Esophagus muscularis mucosa (tissue), 4 donors: ENCODE measurements around the gene NAV2. TPM values are rescaled to one million over a fixed set of nuclear protein-coding genes. Genes with fewer than 3 reads are reported as not detected.
A peak's percentile ranks its signal among the peaks of the same experiment; 100 is the strongest.
"Not testable (repeated sequence)": the region's sequence is repeated elsewhere in the genome, so short reads cannot be mapped to it uniquely, and the experiment has no call there.

Experiments used
- DNase-seq: peaks from one replicate; pipeline ENCODE4 v3.0.0-alpha.2; 2017; ENCODE audit errors: extremely low spot score
- H3K27ac ChIP-seq, 4 donors: fragments of 200-600 bp; sonication (generic); replicated peaks in 1 of 4; 1 replicate in 3 of 4; 2 replicates in 1 of 4; pipeline ENCODE4 v1.5.1; 2016 to 2019; ENCODE audit warnings: mild to moderate bottlenecking in 1 of 4
- H3K27me3 ChIP-seq, 4 donors: fragments of 200-600 bp; sonication (generic); one replicate each; pipeline versions ENCODE4 v1.5.1 to v1.6.0; 2016 to 2019
- H3K36me3 ChIP-seq, 4 donors: fragments of 200-600 bp; sonication (generic); one replicate each; pipeline ENCODE4 v1.5.1; 2016 to 2019
- H3K4me1 ChIP-seq, 4 donors: fragments of 200-600 bp; sonication (generic); one replicate each; pipeline ENCODE4 v1.5.1; 2016 to 2019
- H3K4me3 ChIP-seq, 4 donors: fragments of 200-600 bp; sonication (generic); 1 replicate in 2 of 4; 2 replicates in 2 of 4; pipeline ENCODE4 v1.5.1; 2016 to 2019; ENCODE audit warnings: mild to moderate bottlenecking in 4 of 4, moderate library complexity in 1 of 4
- H3K9me3 ChIP-seq, 4 donors: fragments of 200-600 bp; sonication (generic); 1 replicate in 3 of 4; 2 replicates in 1 of 4; pipeline ENCODE4 v1.5.1; 2016 to 2019
- EP300 ChIP-seq: sonication (generic); formaldehyde crosslinking; IDR thresholded peaks from one replicate; pipeline ENCODE4 v1.6.1; 2017; ENCODE audit warnings: antibody characterized with exemption
- POLR2A ChIP-seq: fragments of 450-650 bp; IDR thresholded peaks from one replicate; pipeline ENCODE4 v1.6.1; 2017; ENCODE audit warnings: antibody characterized with exemption, moderate library complexity, mild to moderate bottlenecking, low read depth
- POLR2AphosphoS5 ChIP-seq, 2 donors: sonication (generic); formaldehyde crosslinking; IDR thresholded peaks; one replicate each; pipeline ENCODE4 v1.6.1; 2017; ENCODE audit warnings: antibody characterized with exemption in 2 of 2
- WGBS: methylation state at CpG from one replicate; pipeline ENCODE4 v1.1.5; 2018; 5-methylcytosine and 5-hydroxymethylcytosine counted together
- intact Hi-C: fragments of 100-400 bp; cut with DNase I; formaldehyde crosslinking; loops from one replicate; pipeline ENCODE4 v1.15.1; 2023
- total RNA-seq, 4 donors: library from RNA; depleted of rRNA; stranded (reverse); fragments of >200 nt; gene quantifications; one replicate each; pipeline versions ENCODE4 v1.1.0 to v1.2.1, GENCODE V29; 2016
- TF ChIP-seq, protein P1 (sequence below), 3 experiments: fragments of 200-600 bp in 2 of 3; fragments of 450-650 bp in 1 of 3; sonication (generic) in 2 of 3; IDR thresholded peaks; one replicate each; pipeline ENCODE4 v1.5.1; 2017 to 2019; ENCODE audit warnings: antibody characterized with exemption in 3 of 3, mild to moderate bottlenecking in 2 of 3, moderate library complexity in 1 of 3

The NAV2 gene
- total RNA-seq, 4 donors from 2014 or later, result 21.9 to 57.0 (median 37.5) TPM

DNA sequence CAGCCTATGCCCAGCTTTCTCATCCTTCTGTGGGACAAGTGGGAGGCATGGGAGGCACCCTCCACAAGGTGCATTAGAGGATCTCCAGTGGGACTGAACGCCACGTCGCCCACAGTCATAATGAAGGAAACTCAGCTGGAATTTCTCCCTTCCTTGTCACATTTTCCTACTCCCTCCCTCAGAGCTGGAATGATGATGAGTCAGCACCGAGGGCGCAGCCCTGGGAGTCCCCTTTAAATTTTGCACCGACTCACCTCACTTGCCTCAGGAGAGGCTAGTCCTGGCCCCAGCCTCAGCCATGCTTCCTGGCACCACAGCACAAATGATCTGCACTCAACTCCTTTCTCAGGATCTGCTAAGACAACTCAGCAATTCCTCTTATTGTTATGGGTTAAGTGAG, 413.3 kb downstream of the NAV2 start:
- Histone ChIP-seq H3K36me3 (peaks cover 0 to 3% (median 0%) of the 10 kb centered on the region in 4 donors), H3K9me3 (no peaks in the 10 kb centered on the region), H3K4me1 (no peaks in the 10 kb centered on the region), H3K27ac (no peak overlapping the region), H3K27me3 (no peaks in the 10 kb centered on the region), H3K4me3 (no peak overlapping the region)
- TF ChIP-seq POLR2A, result no peak
- no peak for DNase-seq
- intact Hi-C loops, result loop anchor here (5.0 kb wide), 1 partner anchor 226 kb away; no protein-coding TSS in a partner anchor
- 58% methylated on average over 6 of the region's 6 CpGs for WGBS

DNA sequence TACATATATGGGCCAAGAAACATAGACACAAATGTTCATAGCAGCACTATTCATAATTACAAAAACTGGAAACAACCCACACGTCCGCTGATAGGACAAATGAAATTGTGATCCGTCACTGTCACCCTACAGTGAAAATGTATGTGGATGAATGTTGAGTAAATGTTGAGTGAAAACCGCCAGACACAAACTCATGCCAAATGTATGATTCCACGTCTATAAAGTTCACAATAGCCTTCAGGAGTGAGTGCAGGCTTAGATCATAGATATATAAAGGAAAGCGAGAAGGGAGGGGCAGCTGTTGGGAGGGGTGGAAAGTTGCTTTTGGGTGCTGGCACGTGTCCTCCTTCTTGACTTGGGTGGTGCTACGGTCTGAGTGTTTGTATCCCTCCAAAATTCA, 414.1 kb downstream of the NAV2 start:
- TF ChIP-seq POLR2AphosphoS5 (IDR thresholded peaks at IDR 0.05) (no peak), EP300 (no peak), POLR2A (no peak)
- TF ChIP-seq, protein P1, sequence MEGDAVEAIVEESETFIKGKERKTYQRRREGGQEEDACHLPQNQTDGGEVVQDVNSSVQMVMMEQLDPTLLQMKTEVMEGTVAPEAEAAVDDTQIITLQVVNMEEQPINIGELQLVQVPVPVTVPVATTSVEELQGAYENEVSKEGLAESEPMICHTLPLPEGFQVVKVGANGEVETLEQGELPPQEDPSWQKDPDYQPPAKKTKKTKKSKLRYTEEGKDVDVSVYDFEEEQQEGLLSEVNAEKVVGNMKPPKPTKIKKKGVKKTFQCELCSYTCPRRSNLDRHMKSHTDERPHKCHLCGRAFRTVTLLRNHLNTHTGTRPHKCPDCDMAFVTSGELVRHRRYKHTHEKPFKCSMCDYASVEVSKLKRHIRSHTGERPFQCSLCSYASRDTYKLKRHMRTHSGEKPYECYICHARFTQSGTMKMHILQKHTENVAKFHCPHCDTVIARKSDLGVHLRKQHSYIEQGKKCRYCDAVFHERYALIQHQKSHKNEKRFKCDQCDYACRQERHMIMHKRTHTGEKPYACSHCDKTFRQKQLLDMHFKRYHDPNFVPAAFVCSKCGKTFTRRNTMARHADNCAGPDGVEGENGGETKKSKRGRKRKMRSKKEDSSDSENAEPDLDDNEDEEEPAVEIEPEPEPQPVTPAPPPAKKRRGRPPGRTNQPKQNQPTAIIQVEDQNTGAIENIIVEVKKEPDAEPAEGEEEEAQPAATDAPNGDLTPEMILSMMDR (IDR thresholded peaks at IDR 0.05), result no peak
- 89% methylated on average over 8 of the region's 8 CpGs for WGBS
- Histone ChIP-seq H3K36me3 (no peaks in the 10 kb centered on the region), H3K4me3 (no peak overlapping the region), H3K9me3 (no peaks in the 10 kb centered on the region), H3K27ac (no peak overlapping the region), H3K27me3 (no peaks in the 10 kb centered on the region), H3K4me1 (peaks cover 2 to 3% (median 3%) of the 10 kb centered on the region in 4 donors)
- intact Hi-C loops, result loop anchor here (5.0 kb wide), 1 partner anchor 226 kb away; no protein-coding TSS in a partner anchor
- no peak for DNase-seq

DNA sequence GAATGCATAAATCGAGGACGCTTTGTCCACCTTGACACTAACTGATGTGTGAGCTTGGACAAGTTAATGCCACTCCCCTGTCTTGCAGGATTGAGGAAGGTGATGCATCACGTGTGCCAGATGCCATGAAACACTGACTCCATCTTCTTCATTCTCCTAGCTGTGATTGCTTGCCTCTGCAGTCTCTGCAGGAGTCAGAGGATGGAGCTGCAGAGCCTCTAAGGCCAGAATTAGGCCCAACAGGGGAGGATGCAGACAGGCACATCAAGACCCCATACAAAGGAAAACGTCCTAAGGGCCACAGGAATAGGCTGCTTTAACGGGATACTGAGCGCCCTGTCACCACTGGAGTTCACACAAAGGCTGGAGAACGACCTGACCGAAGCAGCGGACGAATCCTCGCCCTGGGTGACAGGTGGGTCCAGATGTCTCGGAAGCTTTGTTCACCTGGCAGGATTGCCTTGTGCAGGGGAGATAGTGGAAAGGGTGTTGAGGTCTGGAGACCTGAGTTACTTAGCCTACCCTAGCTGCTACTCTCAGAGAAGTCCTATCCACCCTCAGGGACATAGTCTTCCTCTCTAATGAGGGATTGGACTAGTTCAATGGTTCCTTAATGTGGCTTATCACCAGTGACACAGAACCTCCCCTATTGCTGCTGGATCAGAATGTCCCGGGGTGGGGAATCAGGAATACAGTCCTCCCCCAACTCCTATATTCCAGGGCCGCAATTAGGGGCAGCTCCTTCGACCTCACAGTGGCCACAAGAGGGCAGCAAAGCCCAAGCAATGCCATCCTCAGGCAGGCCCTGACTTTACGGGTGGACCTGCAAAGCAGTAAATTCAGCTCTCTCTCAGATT, 415.3 kb downstream of the NAV2 start:
- no peaks in the 10 kb centered on the region for H3K36me3 ChIP-seq
- peaks cover 8 to 14% (median 12%) of the 10 kb centered on the region in 4 donors for H3K4me1 ChIP-seq
- H3K27me3 ChIP-seq, result no peaks in the 10 kb centered on the region
- TF ChIP-seq, protein P1 (IDR thresholded peaks at IDR 0.05), result peak; percentile 76 to 91 (median 80)
- TF ChIP-seq POLR2AphosphoS5 (IDR thresholded peaks at IDR 0.05), result no peak
- no peak for TF ChIP-seq EP300
- TF ChIP-seq POLR2A, result no peak
- intact Hi-C loops, result loop anchor here (5.0 kb wide), 1 partner anchor 224 kb away; no protein-coding TSS in a partner anchor
- no peak overlapping the region for H3K4me3 ChIP-seq
- 70% methylated on average over 16 of the region's 16 CpGs for WGBS
- DNase-seq, result no peak
- H3K27ac ChIP-seq, result no peak overlapping the region
- H3K9me3 ChIP-seq, result no peaks in the 10 kb centered on the region

DNA sequence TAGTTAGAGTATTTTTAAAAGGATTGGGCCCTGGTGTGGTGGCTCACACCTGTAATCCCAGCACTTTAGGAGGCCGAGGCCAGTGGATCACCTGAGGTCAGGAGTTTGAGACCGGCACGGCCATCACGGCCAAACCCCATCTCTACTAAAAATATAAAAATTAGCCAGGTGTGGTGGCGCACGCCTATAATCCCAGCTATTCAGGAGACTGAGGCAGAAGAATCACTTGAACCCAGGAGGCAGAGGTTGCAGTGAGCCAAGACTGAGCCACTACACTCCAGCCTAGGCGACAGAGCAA, 415.8 kb downstream of the NAV2 start:
- H3K27me3 ChIP-seq, DNase-seq, H3K27ac ChIP-seq, H3K9me3 ChIP-seq, H3K4me3 ChIP-seq, H3K36me3 ChIP-seq: not testable (repeated sequence)
- peaks cover 8 to 14% (median 12%) of the 10 kb centered on the region in 4 donors for H3K4me1 ChIP-seq
- intact Hi-C loops, result loop anchor here (5.0 kb wide), 1 partner anchor 224 kb away; no protein-coding TSS in a partner anchor
- WGBS, result 86% methylated on average over 7 of the region's 7 CpGs

DNA sequence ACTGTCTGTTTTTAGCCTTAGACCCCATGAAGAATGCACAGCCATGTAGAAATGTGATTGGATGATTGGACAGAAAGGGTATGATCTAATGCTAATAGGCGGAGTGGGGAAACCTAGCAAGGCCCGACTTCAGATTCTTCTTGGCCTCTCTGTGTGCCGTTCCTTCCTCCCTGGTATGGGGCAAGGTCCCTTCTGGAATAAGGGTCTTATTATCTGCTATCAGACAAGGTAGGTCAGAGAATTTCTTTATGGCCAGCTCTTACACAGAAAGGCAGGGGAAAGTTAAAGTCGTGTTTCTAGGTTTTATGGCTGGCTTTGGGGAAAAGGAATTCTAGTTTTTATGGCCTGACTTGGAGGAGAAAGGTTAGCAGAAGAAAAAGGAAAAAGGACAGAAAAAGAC, 417.0 kb downstream of the NAV2 start:
- no peaks in the 10 kb centered on the region for H3K36me3 ChIP-seq
- WGBS, result 91% methylated on average over 4 of the region's 4 CpGs
- no peak overlapping the region for H3K27ac ChIP-seq
- TF ChIP-seq POLR2AphosphoS5 (IDR thresholded peaks at IDR 0.05) (no peak), EP300 (no peak), POLR2A (no peak)
- TF ChIP-seq, protein P1 (IDR thresholded peaks at IDR 0.05), result no peak
- DNase-seq, result no peak
- H3K27me3 ChIP-seq, result no peaks in the 10 kb centered on the region
- H3K4me3 ChIP-seq, result no peak overlapping the region
- H3K4me1 ChIP-seq, result peaks cover 8 to 14% (median 12%) of the 10 kb centered on the region in 4 donors
- H3K9me3 ChIP-seq, result no peaks in the 10 kb centered on the region
- intact Hi-C loops, result loop anchor here (5.0 kb wide), 2 partner anchors 223 to 572 kb away; no protein-coding TSS in a partner anchor
